Measurements from ENCODE around the gene CEP85L.

DNA sequence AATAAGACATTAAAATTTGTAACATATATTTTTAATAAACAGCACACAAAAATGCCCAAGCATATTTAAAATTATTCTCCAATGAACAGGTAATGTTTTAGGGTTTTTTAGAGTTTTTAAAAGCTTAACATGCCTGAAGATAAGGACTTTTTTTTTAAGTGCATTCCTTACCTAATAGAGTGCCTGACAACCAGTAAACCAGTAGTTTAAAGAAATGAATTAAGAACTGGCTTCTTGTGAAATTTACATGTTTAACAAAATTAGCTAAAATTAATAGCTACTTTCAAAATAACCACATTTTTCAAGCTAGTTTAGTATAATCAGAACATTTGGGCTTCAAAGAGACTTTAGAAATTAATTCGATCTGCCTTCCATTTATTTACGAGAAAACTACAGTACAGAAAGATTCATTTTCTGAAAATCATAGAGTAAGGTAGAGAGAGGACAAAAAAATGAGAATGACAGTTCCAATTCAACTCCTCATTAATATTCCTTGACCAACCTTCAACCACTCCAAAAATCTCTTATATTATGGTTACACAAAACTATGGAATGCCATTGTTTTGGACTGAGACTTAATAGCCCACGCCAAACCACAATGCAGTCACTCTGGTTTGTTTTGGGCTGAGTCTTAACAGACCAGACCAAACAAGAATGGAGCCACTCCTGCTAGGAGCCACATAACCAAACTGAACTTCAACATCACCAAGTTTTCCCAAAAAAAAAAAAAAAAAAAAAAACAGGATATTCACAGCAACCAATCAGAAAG is 109.0 kb downstream of the CEP85L start:
- no peak for TF ChIP-seq POLR2AphosphoS5 (IDR thresholded peaks at IDR 0.05; ENCODE audit: borderline replicate concordance, low read depth, low read length)
- TF ChIP-seq EZH2 (IDR thresholded peaks at IDR 0.05) = no peak
- no peak for TF ChIP-seq FOXP2 (optimal IDR thresholded peaks at IDR 0.05; ENCODE audit: control extremely low read depth, extremely low read length, insufficient read depth)
